DND-41 (cell line): ENCODE measurements around the gene MTA3.

ENCODE experiments used
- CTCF ChIP-seq: IDR thresholded peaks from 2 replicates; pipeline ENCODE4 v1.5.1; 2012; ENCODE audit warnings: borderline replicate concordance, low read length, moderate library complexity, mild to moderate bottlenecking; ENCODE audit not compliant: poor library complexity, severe bottlenecking; ENCODE audit errors: extremely low read depth
- EZH2 ChIP-seq: IDR thresholded peaks from 3 replicates; pipeline ENCODE4 v1.6.1; 2012; ENCODE audit warnings: borderline replicate concordance, low read depth, mild to moderate bottlenecking, moderate library complexity, low read length, inconsistent platforms; ENCODE audit not compliant: severe bottlenecking

DNA sequence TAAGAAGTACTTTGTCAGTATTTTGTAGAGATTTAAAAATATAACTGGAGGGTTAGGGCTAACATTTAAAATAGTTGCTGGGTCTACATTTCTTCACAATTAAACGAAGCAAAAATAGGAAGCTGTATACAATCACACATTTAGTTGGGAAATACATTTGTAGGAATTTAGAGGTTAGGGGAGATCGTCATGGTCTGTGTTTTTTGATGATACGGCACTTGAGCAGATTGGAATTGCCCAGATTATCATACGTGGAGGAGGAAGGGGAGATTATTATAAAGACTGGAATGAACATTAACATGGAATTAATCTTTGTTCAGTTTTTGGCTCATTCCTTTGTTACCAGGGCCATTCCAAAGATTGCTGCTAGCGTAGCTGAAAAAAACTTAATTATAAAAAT lies 84.6 kb downstream of the MTA3 start:
- TF ChIP-seq CTCF (no peak), EZH2 (no peak)
